Fibroblast of mammary gland (primary cell): ENCODE measurements around the gene WIPF3.

Source experiments
- DNase-seq: peaks from one replicate; pipeline ENCODE4 v3.0.0-alpha.2; 2010; ENCODE audit warnings: low read depth
- H3K4me3 ChIP-seq: 2 replicates; pipeline ENCODE4 v1.5.1; 2011; ENCODE audit warnings: low read depth, mild to moderate bottlenecking, low read length, moderate library complexity; ENCODE audit not compliant: control insufficient read depth
- TF ChIP-seq, protein P1 (sequence below): conservative IDR thresholded peaks from 2 replicates; pipeline ENCODE4 v1.5.1; 2011; ENCODE audit warnings: low read depth, low read length, inconsistent platforms; ENCODE audit not compliant: control insufficient read depth, insufficient read depth

Gene WIPF3

GRCh38 chr7:29808075-29808801 is 1.9 kb downstream of the WIPF3 start:
- no peak overlapping the region for H3K4me3 ChIP-seq
- DNase-seq: no peak
- TF ChIP-seq, protein P1, sequence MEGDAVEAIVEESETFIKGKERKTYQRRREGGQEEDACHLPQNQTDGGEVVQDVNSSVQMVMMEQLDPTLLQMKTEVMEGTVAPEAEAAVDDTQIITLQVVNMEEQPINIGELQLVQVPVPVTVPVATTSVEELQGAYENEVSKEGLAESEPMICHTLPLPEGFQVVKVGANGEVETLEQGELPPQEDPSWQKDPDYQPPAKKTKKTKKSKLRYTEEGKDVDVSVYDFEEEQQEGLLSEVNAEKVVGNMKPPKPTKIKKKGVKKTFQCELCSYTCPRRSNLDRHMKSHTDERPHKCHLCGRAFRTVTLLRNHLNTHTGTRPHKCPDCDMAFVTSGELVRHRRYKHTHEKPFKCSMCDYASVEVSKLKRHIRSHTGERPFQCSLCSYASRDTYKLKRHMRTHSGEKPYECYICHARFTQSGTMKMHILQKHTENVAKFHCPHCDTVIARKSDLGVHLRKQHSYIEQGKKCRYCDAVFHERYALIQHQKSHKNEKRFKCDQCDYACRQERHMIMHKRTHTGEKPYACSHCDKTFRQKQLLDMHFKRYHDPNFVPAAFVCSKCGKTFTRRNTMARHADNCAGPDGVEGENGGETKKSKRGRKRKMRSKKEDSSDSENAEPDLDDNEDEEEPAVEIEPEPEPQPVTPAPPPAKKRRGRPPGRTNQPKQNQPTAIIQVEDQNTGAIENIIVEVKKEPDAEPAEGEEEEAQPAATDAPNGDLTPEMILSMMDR: no peak

GRCh38 chr7:29809533-29810155 is 3.3 kb downstream of the WIPF3 start:
- no peak overlapping the region for H3K4me3 ChIP-seq
- no peak for DNase-seq
- TF ChIP-seq, protein P1: no peak

DNA sequence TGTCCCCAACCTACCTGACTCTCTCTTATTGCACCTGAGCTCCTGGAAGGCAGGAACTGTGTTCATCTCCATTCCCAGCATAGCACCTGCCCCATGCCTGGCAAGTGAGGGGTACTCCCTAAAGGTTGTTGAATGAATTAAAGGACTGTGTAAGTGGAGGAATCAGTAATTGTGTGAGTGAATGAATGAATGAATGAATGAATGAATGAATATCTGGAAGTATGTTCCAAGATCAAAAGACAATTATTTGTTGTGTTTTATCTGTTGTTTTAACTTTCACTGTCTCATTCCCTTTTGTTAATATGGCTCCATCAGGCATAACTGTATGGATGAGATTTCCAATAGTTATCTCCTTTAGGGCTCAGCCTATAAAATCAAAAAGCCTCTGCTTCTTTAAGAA is 4.0 kb downstream of the WIPF3 start:
- no peak for DNase-seq
- H3K4me3 ChIP-seq: no peak overlapping the region
- TF ChIP-seq, protein P1: no peak

GRCh38 chr7:29810813-29811482 is 4.6 kb downstream of the WIPF3 start:
- no peak for DNase-seq
- TF ChIP-seq, protein P1: no peak
- no peak overlapping the region for H3K4me3 ChIP-seq

- DNase-seq: no peak
- no peak overlapping the region for H3K4me3 ChIP-seq
- TF ChIP-seq, protein P1: no peak
Measured at GRCh38 chr7:29811586-29811985, 5.3 kb downstream of the WIPF3 start.

DNA sequence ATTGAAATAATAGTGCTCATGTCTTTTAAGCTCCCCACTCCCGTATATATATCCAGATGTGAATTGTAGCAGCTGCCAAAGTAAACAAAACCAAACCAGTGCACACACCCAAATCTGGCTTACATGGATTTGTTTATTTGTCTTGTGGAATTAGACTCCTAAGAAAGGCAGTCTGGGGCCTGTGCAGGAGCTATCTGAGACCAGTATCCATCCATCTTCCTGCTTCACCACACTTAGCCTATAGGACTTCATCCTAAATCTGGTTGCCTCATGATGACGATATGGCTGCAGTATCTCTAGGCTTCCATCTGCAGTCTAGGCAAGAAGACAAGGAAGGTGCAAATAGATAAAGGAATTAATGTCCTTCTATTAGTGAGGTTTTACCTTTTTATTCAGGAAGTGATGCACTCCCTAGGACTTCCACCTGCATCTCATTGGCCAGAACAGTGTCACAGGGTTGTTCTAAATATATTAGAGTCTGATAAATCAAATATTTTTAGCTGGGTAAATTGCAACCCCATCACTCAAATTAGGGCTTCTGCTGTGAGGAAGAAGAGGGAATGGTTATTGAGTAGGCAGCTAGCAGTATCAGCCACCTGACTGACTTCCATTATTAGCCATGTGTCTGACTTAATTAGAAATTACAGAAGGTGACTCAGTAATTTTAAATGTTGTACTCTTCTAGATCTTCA is 6.0 kb downstream of the WIPF3 start:
- peak; percentile 34 for DNase-seq
- TF ChIP-seq, protein P1: no peak
- no peak overlapping the region for H3K4me3 ChIP-seq
